HFF-Myc (cell line): ENCODE results near the gene GFY.
"Not testable (repeated sequence)": the region's sequence is repeated elsewhere in the genome, so short reads cannot be mapped to it uniquely, and the experiment has no call there.

ENCODE experiments used
- DNase-seq: peaks from one replicate; pipeline ENCODE4 v3.0.0-alpha.2; 2011; ENCODE audit warnings: low read depth; ENCODE audit errors: extremely low read depth
- H3K4me3 ChIP-seq: replicated peaks from 2 replicates; pipeline ENCODE4 v1.5.1; 2011; ENCODE audit warnings: low read depth, mild to moderate bottlenecking, control low read depth, low read length
- TF ChIP-seq, protein P1 (sequence below): IDR thresholded peaks from 2 replicates; pipeline ENCODE4 v1.5.1; 2012; ENCODE audit warnings: mild to moderate bottlenecking, low read depth, low read length, control low read depth; ENCODE audit errors: missing control alignments

Gene GFY

DNA sequence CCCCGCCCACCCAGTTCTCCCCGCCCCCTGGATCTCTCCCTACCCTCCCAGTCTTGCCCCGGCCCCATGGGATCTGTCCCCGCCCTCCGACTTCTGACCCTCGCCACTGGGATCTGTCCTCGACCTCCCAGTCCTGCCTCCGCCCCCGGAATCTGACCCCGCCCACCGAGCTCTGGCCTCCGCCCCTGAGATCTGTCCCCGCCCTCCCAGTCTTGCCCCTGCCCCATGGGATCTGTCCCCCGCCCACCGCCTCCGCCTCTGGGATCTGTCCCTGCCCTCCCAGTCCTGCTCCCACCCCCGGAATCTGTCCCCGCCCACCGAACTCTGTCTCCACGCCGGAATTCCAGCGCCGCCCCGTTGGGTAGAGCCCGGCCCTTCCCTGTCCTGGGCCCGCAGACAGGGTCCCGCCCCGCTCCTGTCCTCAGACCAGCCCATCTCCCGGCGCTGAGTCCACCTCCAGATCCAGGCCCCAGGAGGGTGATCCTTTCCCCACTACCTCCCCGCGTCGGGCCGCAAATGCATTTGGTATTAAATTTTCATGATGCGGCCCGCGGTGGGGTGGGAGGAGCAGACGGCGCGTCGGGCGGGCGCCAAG is 17.7 kb downstream of the GFY start:
- DNase-seq: peak; percentile 52
- peak overlapping the region; percentile 60 for H3K4me3 ChIP-seq
- TF ChIP-seq, protein P1, sequence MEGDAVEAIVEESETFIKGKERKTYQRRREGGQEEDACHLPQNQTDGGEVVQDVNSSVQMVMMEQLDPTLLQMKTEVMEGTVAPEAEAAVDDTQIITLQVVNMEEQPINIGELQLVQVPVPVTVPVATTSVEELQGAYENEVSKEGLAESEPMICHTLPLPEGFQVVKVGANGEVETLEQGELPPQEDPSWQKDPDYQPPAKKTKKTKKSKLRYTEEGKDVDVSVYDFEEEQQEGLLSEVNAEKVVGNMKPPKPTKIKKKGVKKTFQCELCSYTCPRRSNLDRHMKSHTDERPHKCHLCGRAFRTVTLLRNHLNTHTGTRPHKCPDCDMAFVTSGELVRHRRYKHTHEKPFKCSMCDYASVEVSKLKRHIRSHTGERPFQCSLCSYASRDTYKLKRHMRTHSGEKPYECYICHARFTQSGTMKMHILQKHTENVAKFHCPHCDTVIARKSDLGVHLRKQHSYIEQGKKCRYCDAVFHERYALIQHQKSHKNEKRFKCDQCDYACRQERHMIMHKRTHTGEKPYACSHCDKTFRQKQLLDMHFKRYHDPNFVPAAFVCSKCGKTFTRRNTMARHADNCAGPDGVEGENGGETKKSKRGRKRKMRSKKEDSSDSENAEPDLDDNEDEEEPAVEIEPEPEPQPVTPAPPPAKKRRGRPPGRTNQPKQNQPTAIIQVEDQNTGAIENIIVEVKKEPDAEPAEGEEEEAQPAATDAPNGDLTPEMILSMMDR: no peak

DNA sequence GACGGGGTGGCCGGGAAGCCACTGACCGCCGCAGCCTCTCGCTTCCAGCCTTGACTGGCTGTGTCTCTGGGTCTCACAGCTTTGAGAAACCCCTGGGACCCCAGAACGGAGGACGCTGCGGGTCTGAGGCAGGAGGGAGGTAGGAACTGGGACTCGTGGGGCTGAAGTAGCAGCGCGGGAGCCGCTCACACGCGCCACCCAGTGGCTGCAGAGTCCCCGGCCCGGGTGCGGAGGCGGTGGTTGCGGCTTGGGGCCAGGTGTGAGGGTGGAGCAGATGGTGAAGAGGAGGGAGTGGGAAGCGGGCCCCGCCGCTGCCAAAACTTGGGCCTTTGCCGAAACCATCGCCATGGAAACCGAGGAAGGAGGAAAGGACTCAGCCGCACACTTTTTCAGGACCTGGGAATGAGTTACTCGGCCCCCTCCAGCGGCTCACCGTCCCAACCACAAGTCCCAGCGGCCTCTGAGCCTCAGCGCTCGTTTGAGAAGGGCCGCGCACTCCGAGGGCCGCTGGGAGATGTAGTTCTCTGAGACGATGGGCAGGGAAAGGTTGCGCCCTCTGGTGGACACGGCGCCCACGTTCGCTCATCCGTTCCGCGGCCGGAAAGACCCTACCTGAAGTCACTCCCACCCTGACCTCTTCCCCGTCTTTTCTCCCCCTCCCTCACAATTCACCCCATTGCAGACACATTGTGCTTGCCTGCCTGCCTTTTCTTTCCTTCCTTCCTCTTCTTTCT is 18.3 kb downstream of the GFY start:
- peak overlapping the region; percentile 60 for H3K4me3 ChIP-seq
- TF ChIP-seq, protein P1: peak; percentile 79
- DNase-seq: peak; percentile 87

DNA sequence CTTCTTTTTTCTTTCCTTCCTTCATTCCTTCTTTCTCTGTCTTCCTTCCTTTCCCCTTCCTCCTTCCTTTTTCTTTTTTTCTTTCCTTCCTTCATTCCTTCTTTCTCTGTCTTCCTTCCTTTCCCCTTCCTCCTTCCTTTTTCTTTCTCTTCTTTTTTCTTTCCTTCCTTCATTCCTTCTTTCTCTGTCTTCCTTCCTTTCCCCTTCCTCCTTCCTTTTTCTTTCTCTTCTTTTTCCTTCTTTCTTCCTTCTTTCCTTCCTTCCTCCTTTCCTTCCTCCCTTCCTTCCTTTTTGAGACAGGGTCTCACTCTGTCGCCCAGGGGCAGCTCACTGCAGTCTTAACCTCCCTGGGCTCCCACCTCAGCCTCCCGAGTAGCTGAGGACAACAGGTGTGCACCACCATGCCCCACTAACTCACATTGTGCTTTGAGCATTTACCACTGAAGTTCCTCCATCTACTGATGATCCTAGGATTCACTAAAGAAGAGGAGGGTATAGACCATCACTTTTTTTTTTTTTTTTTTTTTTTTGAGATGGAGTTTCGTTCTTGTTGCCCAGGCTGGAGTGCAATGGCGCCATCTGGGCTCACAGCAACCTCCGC is 19.0 kb downstream of the GFY start:
- H3K4me3 ChIP-seq, DNase-seq: not testable (repeated sequence)

DNA sequence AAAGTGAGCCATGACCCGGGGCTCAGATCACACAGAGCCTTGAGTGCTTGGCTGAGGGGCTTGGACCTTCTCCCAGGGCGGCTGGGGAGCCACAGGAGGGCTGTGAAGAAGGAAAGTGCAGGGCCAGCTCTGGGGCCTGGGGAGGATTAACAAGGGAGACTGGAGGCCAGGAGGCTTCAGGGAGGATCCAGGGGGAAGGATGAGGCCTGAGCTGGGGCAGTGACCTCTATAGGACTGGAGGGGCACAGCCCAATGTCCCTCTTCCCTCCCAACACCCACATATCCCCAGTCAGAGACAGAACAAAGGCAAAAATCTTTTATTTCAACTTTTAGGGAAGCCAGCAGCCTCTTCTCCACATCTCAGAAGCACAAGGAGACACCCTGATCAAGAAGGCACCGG is 20.8 kb downstream of the GFY start:
- TF ChIP-seq, protein P1: no peak
- no peak overlapping the region for H3K4me3 ChIP-seq
- no peak for DNase-seq

DNA sequence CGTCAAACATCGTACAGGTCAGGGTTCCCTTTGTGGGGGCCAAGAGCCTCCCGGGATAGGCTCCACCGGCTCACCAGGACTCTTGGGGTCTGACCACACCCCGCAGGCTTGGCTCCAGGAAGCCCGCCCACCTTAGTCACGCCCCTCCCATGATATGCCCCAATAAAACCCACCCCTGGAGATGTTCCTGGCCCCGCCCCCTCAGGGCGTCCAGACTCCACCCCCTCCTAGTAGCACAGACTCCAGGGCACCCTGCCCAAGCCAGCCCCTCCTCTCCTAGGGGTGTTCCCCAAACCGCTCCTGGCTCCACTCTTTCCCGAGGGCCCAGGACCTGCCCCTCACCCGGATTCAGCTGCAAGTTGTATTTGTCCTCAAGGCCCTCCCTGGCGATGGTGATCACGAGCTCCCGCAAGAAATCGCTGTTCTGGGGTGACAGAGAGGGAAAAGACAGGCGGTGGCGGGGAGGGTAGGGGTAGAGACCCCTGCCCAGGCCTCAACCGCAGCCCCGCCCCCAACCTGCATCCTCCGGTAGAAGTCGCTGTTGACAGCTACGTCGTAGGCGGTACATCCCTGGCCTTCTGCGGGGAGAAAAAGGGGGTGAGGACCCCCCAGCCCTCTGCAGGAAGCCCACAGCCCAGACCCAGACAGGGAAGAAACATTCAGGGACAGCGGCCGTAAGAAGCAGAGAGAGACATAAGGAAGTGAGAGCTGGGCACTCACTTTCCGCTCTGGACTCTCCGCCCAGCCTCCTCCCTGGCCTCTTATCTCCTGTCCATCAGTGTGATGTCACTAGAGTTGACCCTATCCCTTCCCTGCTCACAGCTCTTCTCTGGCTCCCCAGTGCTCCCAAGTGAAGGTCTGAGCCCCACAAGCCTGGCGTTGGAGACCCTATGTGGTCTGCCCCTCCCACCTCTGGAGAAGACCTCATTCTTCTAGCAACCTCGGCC is 22.6 kb downstream of the GFY start:
- TF ChIP-seq, protein P1: no peak
- no peak overlapping the region for H3K4me3 ChIP-seq
- DNase-seq: no peak

DNA sequence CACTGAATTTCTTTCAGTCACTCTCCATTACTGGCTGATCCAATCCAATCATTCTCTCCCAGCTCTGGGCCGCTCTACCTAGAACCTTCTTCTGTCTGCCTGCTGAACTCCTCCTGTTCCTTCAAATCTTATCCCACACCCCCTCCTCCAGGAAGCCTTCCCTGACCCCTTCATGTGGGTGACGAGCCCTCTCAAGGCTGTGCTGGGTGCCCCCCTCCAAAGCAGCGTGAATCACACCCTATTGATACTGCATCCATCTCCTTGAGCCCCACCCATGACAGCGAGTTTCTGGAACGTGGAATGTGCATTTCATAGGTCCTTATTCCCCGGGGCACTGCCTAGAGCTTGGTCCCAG is 23.2 kb downstream of the GFY start:
- DNase-seq: no peak
- TF ChIP-seq, protein P1: no peak
- H3K4me3 ChIP-seq: no peak overlapping the region

DNA sequence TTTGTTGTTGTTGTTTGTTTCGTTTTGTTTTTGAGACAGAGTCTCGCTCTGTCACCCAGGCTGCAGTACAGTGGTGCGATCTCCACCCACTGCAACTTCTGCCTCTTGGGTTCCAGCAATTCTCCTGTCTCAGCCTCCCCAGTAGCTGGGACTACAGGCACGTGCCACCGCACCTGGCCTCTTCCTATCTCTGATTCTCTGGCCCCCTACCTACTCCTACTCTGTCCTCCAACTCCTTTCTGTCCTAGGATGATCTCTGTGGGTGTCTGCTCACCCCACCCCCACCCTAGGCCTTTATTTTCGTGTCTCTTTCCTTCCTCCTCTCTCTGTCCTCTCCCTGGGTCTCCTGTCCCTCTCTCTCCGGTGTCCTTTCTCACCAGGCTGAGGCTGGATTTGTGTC is 25.2 kb downstream of the GFY start:
- TF ChIP-seq, protein P1: no peak
- DNase-seq: no peak
- H3K4me3 ChIP-seq: peak overlapping the region; percentile 95
